ENCODE measurements around the gene SNX1.

DNA sequence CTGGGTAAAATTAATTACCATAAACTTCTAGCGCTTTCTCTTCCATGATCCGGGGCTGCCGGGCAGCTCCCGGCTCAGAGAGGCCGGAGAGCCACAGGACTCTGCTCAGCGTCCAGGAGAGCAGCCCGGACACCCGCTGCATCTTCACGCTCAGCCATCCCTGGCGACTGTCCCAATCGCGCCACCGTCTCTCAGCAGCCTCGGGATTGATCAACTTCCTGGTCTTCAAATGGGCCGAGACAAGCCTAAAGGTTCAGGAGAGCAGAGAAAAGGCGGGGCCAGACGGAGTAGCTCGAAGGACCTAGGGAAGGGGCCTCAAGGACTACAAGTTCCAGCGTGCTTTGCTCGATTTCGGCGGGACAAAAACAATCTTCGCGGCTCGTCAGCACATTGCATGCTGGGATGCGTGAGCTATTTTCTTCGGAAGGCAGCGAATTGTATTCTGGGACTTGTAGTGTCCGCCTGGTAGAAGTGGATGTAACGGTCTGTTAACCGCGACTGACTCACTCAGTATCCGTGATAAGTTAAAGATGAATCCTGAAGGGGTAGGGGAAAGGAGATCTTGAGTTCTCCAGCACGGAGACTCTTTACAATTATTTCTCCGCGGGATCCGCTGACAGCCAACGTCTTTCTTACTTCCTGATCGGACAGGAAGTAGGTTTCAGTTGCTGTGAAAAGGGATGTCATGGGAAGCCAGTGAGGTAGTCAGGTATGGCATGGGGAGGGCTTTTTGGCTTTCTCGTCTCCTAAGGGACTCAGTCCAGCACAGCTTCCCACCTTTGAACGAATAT is 2.0 kb upstream of the SNX1 start, which contains the start of gene CIAO2A:
- TF ChIP-seq POLR2AphosphoS5 (IDR thresholded peaks at IDR 0.05; ENCODE audit: low read depth, low read length) (peak; percentile 72), TAF1 (IDR thresholded peaks at IDR 0.05; ENCODE audit: borderline replicate concordance, insufficient read depth, low read length) (0 out of 2 replicates have a peak, but pooled peaks have one; percentile 47), SIN3A (IDR thresholded peaks at IDR 0.05; ENCODE audit: borderline replicate concordance, insufficient read depth, low read length) (no peak)
- TF ChIP-seq, protein P1, sequence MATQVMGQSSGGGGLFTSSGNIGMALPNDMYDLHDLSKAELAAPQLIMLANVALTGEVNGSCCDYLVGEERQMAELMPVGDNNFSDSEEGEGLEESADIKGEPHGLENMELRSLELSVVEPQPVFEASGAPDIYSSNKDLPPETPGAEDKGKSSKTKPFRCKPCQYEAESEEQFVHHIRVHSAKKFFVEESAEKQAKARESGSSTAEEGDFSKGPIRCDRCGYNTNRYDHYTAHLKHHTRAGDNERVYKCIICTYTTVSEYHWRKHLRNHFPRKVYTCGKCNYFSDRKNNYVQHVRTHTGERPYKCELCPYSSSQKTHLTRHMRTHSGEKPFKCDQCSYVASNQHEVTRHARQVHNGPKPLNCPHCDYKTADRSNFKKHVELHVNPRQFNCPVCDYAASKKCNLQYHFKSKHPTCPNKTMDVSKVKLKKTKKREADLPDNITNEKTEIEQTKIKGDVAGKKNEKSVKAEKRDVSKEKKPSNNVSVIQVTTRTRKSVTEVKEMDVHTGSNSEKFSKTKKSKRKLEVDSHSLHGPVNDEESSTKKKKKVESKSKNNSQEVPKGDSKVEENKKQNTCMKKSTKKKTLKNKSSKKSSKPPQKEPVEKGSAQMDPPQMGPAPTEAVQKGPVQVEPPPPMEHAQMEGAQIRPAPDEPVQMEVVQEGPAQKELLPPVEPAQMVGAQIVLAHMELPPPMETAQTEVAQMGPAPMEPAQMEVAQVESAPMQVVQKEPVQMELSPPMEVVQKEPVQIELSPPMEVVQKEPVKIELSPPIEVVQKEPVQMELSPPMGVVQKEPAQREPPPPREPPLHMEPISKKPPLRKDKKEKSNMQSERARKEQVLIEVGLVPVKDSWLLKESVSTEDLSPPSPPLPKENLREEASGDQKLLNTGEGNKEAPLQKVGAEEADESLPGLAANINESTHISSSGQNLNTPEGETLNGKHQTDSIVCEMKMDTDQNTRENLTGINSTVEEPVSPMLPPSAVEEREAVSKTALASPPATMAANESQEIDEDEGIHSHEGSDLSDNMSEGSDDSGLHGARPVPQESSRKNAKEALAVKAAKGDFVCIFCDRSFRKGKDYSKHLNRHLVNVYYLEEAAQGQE (IDR thresholded peaks at IDR 0.05; ENCODE audit: insufficient read depth in 1 of 2, low read depth in 2 of 2, low read length in 2 of 2), result no peak

Data from PFSK-1 (cell line).